ENCODE results near the gene APEH.

GRCh38 chr3:49725906-49726681 is 51.9 kb downstream of the APEH start:
- TF ChIP-seq CTCF (IDR thresholded peaks at IDR 0.05): no peak
- no peak for TF ChIP-seq POLR2A (IDR thresholded peaks at IDR 0.05; ENCODE audit: low read depth)
- no peak for TF ChIP-seq EP300 (IDR thresholded peaks at IDR 0.05)

Measured in esophagus muscularis mucosa (tissue), 4 donors.